Activated CD4-positive, alpha-beta T cell treated with anti-CD3 and anti-CD28 coated beads, Interleukin-2, amount 50 U/mL, for 16 hours (primary cell): ENCODE results near the gene ZDHHC1.

Experiments used
- DNase-seq: peaks from one replicate; pipeline ENCODE4 v3.0.0-alpha.2; 2020

Gene ZDHHC1

DNA sequence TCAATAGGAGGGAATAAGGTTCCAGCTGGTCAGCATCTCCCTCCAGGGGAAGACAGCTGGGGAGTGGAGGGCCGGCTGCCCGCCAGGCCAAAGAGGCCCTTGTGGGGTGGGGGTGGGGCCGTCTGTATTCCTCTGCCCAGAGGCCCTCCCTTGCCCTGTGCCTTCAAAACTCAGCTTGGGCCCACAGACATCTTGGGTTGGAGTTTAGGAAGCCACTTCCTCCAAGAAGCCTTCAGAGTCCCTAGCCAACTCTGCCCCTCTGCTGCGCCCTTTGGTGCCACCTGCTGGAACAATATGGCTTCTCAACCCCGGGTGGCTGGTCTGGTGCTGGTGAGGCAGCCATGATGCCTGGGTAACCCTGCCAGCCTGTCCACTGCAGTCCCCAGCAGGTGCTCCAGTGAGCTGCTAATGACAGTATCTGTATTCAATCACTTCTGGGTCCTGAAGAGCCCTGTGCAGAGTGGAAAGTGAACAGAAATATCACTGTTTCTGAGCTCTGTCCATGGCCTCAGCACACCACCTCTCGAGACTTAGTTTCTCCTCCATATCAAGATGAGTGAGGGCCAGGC, 31.3 kb upstream of the ZDHHC1 start:
- peak; percentile 84 for DNase-seq

DNA sequence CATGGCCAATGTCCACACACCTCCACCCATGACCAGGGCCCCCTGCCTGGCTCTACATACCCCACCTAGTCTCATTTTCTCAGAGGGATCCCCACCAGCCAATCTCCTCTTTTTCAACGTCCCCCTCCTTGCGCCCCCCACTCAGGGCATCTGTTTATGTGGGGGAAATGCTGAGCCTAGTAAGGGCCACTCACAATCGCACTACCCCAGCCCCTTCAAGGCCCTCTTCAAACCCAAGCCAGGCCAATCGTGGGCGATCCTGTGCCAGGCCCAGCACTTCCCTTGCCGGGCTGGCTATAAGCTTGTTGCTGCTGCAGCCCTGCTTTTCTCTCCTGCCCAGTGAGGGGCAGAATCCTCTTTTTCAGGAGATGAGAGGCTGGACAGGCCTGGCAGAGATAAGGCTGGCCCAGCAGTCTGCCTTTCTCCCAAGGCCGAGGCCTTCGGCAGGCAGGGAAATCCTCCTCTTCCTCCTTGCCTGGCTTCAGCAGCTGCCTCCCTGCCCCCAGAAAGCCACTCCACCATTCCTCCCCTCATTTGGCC, 30.8 kb upstream of the ZDHHC1 start:
- DNase-seq = no peak

DNA sequence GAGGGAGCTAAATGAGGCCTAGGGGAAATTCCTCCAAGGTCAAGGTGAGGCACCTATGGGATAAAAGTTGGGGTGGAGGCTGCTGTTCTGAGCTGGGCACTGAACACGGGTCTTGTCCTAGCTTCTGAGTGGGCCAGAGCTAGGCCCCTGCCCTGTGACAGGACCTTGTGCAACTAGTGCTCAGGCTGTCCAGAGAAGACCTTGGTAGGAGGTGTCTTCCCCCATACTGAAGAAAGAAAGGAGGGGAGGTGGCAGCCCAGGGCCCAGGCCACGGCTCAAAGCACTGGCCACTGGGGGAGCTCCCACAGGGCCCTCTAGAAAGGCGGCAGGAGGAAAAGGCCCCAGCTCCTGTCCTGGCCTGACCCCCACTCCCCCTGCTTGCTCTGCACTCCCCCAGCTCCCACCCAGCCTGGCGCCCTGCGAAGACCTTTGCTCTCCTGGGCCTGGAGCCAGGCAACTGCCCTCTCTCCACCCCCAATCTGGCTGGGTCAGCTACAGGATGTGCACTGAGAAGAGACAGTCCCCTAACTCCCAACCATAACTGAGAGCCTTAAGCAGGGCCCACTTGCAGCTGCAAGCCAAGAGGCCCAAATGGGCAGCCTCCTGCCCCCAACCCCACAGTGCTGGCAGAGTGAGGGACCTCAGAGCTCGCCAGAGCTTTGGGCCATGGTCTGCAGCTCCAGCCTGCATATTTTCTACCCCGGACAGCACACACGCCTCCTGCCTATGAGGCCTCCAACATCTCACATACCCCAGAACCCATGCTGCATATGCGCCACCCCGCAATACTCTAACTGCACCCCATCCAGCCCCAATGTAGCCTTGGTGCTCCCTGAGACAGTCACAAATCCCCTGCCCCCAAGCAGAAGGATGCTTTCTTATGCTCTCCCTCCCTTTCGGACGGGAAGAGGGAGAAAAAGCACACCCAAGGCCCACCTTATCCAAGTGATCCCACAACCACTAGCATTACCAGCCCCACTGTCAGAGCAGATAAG, 29.9 kb upstream of the ZDHHC1 start:
- DNase-seq = no peak

DNA sequence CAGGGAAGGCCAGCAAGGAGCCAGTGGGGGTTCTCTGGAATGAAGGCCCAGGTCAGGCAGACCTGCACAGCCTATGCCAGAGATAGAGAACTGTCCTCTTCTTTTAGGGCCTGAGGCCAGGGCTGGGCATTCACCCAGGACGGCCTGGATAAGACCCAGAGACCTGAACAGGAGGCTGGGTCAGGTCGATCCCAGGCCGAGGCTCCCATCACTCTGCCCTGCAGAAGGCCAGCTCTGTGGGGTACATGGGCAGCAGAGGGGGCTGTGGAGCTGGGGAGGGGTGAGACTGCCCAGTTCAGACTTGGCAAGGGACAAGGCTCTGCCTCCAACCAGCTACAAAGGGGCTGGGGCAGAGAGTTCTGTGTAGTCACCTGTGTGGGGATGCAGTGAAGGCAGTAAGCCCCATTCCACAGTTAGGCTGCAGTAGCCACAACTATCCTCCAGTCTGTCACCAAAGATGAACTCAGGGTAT, 29.2 kb upstream of the ZDHHC1 start:
- no peak for DNase-seq

DNA sequence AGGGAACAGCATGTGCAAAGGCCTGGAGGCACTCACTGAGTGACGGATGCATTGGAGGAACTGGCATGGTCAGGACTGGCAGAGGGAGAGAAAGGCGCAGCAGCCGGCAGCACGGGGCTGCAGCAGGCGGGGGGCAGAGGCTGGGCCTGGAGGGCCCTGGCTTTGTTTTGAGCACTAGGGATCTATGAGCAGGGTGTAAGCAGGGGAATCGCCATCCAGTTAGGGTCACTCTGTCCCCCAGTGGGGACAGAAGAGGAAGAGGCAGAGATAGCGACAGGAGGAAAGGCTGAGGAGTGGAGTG, 28.8 kb upstream of the ZDHHC1 start:
- no peak for DNase-seq

DNA sequence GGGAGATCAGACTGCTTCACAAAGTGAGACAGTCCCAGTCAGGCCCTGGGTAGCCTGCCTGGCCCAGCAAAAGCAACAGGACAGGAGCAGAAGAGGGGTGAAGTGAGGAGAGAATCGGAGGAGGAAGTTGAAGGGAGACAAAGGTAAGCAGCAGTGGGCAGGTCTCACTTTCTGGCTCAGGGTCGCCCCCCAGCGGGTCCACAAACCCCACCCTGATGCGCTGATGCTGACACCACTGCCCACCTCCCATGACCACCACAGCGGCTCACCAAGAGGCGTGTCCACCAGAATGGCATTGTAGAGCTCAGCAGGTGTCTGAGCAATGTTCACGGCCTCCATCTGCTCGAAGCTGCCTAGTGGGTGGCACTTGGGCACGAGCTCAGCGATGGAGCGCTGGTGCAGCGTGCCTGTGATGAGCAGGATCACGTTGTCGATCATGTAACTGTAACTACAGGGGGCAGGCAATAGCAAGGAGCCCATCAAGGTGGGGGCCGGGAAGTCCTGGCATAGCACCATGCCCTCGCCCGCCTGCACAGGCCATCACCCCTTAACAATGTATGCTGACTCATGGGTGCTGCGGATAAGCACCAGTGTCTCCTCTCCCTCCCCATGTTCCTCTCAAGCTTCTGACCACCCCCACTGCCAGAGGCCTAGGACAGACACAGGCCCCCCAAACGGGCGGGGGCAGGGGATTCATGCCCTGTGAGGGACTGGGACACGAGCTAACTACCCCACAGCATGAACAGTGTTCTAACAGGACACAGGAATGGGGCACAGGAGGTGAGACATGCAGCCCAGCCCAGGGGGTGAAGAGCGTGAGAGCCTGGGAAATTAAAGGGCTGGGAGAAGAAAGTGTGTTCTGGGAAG, 28.2 kb upstream of the ZDHHC1 start:
- no peak for DNase-seq

DNA sequence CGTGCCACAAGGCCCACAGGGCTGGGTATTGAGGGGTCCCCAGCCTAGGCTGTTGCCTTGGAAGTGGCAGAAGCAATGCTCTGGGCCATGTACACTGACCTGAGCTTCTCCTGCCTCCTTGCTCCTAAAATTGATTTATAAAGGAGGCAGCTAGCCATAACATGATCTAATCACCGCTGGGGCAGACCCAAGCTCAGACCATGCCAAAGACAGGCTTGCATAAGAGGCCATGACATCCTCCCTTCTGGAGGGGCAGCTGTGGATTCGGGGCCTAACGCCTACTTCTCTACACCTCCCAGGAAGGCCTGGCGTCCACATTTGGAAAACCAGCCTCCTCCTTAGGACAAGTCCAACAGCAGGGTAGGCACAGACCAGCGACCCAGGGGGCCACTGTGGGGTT, 27.0 kb upstream of the ZDHHC1 start:
- DNase-seq = no peak

DNA sequence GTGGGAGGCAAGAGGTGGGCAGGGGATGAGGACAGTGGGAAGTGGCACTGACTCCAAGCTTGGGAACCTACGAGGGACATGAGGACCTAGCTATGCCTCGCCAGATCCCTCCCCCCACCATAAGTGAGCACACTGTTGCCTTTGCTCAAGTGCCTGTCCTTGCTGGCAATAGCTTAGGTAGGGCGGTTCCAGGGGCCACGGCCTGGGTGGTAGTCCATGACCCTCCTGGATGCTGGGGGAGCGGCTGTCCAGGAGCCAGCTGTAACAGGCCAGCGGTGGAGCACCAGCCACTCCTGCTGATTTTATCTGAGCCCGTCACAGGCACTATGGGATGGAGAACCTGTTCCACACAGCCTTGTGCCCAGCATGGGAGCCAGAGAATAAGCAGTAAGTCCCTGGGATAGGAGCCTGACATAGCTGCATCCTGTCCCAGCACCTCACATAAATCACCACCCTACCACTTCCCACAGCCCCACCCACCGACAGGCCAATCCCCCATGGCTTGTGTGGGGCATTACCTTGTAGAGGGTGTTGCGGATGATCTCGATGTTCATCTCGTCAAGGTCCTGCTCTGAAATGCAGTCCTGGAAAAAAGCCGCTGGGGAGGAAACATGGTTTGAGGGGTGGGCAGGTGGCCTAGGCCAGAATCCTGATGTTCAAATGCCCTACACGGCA, 26.4 kb upstream of the ZDHHC1 start:
- DNase-seq = no peak

DNA sequence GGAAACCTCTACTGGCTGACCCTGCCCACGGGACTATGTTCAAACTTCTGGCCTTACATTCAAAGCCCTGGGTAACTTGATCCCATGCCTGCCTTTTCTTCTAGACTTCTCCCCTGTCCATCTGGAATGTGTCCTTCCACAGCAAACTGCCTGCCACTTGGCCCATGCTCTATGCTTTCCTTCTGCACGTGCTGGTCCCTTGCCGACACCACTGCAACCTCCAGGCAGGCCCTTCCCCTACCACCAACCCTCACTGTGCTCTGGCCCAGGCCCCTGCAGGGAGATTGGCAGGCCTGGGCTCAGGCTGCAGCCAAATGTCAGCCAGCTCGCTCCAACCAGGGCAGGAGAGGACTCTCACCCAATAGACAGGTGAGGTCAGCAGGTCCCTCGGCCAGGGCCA, 25.6 kb upstream of the ZDHHC1 start:
- DNase-seq = no peak

DNA sequence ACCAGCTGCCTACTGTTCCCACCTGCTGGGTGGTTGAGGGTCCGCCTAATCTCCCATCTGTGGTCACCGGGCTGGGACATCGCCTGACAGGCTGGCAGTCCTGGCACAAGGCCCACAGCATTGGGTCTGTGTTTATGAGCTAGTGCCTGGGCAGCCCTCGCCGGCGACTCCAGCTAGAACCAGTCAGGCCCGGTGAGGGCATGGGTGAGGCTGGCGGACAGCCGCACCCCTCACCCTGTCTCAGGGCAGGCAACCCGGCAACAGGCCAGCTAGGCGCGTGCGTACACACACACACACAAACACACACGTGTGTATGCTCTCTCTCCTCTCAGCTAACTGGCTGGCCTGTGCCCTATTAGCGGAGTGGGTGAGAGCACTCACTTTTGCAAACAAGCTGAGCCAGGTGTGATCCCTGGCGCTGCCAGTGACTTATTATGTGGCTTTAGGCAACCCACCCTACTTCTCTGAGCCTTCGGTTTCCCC, 25.0 kb upstream of the ZDHHC1 start:
- DNase-seq = no peak

DNA sequence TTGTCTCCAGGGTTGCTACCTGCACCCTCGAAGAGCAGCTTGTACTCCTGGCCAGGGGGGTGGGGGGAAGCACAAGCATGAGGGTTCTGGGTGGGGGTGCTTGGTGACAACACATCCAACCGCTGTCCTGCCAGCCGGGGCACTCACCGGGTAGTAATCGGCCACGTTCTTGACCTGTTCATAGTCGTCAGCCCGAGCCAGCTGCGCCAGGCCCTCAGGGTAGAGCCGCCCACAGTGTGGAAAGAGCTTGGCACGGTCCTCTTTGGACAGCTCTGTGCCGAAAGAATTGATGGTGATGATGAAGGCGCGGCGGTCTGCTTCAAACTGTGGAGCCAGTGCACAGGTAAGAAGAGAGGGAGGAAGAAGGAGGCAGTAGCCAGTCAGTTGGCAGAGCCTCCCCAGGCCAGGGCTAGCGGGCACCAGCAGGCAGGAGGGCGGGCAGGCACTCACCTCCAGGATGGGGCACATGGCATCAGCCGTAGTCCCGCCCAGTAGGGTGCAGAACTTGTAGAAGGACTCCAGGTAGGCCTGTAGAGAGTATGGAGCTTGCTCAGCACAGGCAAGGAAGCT, 22.6 kb upstream of the ZDHHC1 start:
- DNase-seq = no peak

DNA sequence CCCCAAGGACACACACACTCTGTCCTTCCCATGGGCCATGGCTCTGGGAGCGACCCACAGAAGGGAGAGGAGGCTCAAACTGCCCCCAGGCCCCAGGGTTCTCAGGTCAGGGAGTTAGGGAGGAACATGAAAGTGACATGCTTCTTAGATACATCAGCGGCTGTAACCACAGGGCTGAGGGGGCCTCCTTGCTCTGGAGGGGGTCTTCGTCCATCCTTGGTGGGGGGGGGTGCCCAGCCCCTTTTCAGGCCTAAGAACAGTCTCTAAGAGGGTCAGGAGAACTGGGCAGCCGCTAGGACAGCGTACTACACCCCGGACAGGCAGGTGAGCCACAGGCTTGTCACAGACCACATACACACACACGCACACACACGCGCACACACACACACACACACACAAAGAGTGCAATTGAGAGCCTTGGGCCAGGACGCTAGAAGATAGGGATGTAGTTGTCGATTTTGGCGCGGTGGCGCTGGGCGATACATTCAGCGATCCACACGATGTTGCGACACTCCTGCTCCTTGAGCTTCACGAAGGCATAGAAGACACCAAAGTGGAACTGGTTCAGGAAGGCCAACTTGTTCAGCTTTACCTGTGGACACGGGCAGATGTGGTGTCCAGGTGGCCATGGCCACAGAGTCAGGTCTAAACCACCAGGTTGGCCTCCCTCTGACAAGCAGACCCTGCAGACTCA, 22.0 kb upstream of the ZDHHC1 start:
- DNase-seq = no peak

DNA sequence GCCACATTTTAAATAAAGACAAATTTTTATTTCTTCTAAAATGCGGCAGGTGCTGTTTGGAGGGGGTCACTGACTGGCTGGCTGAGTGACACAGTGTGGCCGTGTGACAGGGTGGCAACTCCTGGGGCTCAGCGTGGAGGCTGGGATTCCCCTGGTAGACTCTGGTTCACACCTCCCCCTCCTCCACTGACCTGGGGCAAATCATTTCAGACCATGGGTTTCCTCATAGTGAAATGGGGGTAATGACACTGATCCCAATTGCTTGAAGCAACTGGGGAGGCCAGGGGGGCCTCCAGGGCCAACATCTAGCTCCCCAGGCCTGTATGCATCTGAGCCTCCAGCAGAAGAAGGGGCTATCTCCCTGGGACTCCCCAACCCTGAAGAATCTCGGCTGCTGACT, 21.2 kb upstream of the ZDHHC1 start:
- peak; percentile 46 for DNase-seq

DNA sequence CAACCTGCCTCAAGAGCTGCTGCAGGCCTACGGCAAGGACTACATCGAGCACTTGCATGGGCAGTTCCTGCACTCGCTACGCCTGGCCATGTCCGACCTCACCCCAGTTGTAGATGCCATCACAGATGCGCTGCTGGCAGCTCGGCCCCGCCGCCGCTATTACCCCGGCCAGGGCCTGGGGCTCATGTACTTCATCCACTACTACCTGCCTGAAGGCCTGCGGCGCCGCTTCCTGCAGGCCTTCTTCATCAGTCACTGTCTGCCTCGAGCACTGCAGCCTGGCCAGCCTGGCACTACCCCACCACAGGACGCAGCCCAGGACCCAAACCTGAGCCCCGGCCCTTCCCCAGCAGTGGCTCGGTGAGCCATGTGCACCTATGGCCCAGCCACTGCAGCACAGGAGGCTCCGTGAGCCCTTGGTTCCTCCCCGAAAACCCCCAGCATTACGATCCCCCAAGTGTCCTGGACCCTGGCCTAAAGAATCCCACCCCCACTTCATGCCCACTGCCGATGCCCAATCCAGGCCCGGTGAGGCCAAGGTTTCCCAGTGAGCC, 20.4 kb upstream of the ZDHHC1 start:
- DNase-seq = no peak

DNA sequence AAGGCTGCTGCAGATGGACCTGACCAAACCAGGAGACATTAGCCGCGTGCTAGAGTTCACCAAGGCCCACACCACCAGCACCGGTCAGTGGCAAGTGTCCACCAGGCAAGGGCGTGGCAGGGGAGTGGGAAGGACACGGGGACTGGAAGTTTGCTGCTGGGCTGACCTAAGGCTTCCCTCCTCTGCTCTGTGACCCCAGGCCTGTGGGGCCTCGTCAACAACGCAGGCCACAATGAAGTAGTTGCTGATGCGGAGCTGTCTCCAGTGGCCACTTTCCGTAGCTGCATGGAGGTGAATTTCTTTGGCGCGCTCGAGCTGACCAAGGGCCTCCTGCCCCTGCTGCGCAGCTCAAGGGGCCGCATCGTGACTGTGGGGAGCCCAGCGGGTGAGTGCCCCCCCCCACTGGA, 19.5 kb upstream of the ZDHHC1 start:
- no peak for DNase-seq

DNA sequence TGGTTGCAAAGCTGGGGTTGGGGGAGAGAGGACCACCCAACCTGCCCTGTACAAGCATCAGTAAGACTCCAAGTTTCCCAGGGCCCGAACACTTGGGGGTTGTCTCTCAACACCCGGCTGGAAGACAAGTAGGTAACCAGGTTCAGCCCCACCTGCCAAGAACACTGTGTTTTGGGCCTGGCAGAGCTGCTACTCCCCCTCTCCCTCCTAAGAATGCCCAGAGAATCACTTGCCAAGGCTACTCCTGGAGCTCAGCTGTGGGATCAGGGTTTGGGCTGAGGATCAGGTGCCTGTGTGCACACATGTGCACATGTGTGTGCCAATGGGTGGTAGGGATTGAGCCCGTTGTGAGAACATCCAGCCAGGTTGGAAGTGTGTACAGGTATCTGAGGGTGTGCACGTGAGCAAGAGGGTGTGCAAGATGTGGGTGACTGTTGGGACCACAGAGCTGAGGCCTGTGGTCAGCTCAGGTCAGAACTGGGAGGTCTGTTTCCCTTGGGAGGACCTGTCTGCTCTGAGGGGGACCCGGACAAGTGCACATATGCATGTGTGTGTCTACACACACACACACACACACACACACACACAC, 16.9 kb upstream of the ZDHHC1 start:
- DNase-seq = no peak

DNA sequence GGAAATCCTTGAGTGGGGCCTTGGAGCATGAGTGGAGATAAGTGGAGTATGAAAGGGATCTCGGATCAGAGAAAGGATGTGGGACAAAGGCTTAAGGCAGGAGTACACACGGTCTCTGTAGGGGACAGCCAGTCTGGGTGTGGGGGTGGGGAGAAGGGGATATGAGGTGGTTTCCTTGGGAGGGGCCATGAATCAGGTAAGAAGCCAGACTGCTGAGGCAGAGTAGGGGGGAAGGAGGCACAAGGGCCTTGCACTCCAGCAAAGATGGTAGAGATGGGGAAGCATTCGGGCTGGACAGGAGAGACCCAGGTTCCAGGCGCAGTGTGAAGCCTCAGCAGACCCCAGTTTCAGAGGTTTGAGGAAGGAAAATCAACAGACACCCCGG, 16.2 kb upstream of the ZDHHC1 start:
- no peak for DNase-seq

DNA sequence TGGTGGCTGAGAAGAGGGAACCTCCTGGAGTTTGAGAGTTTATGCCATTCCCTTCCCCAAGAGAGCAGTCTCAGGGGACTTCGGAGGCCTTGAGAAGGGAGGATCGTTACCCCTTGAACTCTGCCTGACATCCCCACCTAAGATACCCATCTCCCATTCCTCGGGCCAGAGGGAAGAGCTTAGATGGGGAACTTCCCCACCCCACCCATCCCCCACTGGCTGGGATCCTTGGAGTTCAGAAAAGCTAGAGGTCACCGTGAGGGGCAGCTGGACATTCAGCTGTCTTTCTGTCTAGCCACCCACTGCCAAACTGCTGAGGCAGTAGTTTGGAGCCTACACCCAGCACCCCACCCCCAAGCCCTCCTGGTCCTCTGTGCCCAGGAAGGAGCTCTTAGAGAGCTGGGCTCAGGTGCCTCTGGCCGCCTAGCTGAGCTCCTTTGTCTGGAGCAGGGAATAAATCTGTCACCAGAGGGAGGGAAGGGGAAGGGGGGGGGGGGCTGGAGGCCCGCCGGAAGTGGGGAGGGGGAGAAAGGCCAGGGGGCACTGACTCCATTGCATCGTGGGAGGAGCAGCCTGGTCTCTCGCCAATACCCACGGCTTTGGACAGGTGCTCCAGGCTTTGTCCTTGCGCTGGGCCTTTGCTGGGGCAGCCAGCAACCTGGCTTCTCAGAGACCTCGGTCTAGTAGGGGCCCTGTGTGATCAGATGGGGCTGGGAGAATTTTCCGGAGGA, 15.7 kb upstream of the ZDHHC1 start:
- no peak for DNase-seq

DNA sequence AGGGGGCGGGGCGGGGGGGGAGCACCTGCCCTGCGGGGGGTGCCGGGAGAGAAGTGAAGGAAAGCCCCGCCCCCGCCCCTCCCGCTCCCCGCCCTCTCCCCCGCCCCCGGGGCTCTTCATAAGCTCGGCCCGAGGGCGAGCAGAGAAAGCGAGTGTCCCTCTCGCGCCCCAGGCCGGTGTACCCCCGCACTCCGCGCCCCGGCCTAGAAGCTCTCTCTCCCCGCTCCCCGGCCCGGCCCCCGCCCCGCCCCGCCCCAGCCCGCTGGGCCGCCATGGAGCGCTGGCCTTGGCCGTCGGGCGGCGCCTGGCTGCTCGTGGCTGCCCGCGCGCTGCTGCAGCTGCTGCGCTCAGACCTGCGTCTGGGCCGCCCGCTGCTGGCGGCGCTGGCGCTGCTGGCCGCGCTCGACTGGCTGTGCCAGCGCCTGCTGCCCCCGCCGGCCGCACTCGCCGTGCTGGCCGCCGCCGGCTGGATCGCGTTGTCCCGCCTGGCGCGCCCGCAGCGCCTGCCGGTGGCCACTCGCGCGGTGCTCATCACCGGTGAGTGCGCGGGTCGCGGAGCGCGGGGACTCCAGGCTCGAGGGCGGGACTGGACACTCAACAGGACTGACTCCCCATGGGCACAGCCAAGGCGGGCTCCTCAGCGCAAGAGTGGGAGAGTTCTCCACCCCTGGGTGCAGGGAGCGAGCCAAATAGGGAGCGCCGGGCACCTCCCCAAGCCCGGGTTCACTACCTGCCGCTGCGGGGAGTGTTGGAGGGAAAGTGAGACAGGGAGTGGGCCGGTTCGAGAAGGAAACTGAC, 14.9 kb upstream of the ZDHHC1 start, which contains the start of gene HSD11B2:
Gene HSD11B2, plus strand, starts transcription at position 145 of the 798 bp plus-strand sequence. Its CDS starts 128 bp downstream, at position 273.
- DNase-seq = no peak
